Skeletal muscle satellite cell (primary cell): ENCODE results near the gene MARCHF10. TPM values are rescaled to one million over a fixed set of nuclear protein-coding genes. Genes with fewer than 3 reads are reported as not detected.

Experiments
- H3K27me3 ChIP-seq: 2 replicates; pipeline ENCODE4 v1.7.0; 2013; ENCODE audit warnings: low read length; ENCODE audit not compliant: control insufficient read depth, insufficient read depth
- H3K36me3 ChIP-seq: 2 replicates; pipeline ENCODE4 v1.7.0; 2013; ENCODE audit warnings: mild to moderate bottlenecking, control low read depth, low read length; ENCODE audit not compliant: insufficient read depth
- H3K4me1 ChIP-seq: 2 replicates; pipeline ENCODE4 v1.7.0; 2013; ENCODE audit warnings: low read length; ENCODE audit not compliant: control insufficient read depth, insufficient read depth
- H3K4me2 ChIP-seq: 2 replicates; pipeline ENCODE4 v1.7.0; 2013; ENCODE audit warnings: mild to moderate bottlenecking, low read length
- H3K4me3 ChIP-seq: 2 replicates; pipeline ENCODE4 v1.7.0; 2013; ENCODE audit warnings: low read length
- H3K9ac ChIP-seq: 2 replicates; pipeline ENCODE4 v1.7.0; 2013; ENCODE audit warnings: mild to moderate bottlenecking, low read depth, low read length, moderate library complexity
- H3K9me3 ChIP-seq: replicated peaks from 2 replicates; pipeline ENCODE4 v1.7.0; 2013; ENCODE audit warnings: mild to moderate bottlenecking, control low read depth, low read length
- small RNA-seq: library from RNA; depleted of rRNA; stranded (forward); fragments of <200 nt; gene quantifications from one replicate; pipeline ENCODE3, GENCODE V24; 2012

MARCHF10 gene

DNA sequence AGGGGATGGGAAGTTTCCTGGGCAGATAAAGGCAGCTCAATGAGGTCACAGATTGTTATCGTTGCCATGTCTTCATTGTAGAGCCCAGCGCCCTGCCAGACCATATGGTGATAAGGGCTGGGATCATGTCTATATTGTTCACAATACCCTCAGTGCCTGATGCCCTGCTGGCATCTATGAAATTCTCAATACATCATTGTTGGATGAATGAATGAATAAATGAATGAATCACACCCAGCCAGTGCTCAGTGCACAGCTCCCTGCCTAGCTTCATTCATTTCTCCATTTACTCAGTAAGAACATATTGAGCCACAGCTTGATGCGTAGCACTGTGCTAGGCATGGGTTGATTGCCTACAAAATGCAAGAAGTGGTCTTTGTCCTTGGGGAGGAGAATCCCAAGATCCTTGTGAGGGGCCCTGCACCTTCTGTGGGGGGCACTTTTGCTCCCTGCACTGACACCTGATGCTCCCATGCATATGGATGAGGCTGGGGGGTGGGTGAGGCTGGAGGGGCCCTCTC lies 150.9 kb downstream of the MARCHF10 start:
- peaks cover 32% of the 10 kb centered on the region for H3K4me1 ChIP-seq
- H3K4me2 ChIP-seq: no peak overlapping the region
- peaks cover 5% of the 10 kb centered on the region for H3K9me3 ChIP-seq

DNA sequence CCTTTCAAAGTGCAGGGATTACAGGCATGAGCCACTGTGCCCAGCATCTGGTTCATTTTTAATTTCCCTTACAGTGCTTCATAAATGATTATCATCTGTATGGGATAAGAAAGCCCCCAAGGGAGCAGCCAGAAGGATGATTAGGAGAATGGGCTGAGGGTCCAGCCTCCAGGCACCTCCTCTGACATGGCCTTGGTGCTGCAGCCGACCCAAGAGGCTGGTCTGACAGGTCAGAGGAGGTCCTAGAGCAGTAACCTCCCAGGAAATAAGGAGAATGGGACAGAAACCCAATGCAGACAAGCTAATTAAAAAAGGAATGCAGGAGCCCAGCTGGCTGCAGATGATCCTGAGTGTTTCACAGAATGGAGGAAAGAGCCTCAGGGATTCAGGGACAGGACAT lies 151.7 kb downstream of the MARCHF10 start:
- H3K27me3 ChIP-seq: no peaks in the 10 kb centered on the region
- no peak overlapping the region for H3K9ac ChIP-seq
- H3K4me1 ChIP-seq: peaks cover 40% of the 10 kb centered on the region
- peaks cover 5% of the 10 kb centered on the region for H3K9me3 ChIP-seq
- peaks cover 41% of the 10 kb centered on the region for H3K36me3 ChIP-seq
- no peak overlapping the region for H3K4me3 ChIP-seq
- no peak overlapping the region for H3K4me2 ChIP-seq

More for the DNA sequence above, 150.9 kb downstream of the MARCHF10 start:
- Histone ChIP-seq H3K27me3 (no peaks in the 10 kb centered on the region), H3K4me3 (no peak overlapping the region), H3K9ac (no peak overlapping the region), H3K36me3 (peaks cover 41% of the 10 kb centered on the region)

DNA sequence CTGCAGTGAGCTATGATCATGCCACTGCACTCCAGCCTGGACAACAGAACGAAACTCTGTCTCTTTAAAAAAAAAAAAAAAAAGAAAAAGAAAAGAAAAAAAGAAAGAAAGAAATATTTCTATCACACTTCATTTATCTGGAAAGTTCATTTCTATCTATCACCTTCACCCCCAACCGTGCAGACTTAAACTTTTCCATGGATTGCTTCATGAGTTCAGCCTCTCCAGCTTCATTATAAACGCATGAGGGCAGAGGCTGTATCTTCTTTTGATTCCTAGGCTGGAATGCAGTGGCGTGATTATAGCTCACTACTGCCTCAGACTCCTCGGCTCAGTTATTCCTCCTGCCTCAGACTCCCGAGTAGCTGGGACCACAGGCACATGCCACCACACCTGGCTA lies 152.5 kb downstream of the MARCHF10 start:
- Histone ChIP-seq H3K4me1 (peaks cover 48% of the 10 kb centered on the region), H3K9ac (no peak overlapping the region), H3K4me2 (no peak overlapping the region), H3K9me3 (no peaks in the 10 kb centered on the region), H3K36me3 (peaks cover 38% of the 10 kb centered on the region), H3K4me3 (no peak overlapping the region), H3K27me3 (no peaks in the 10 kb centered on the region)

DNA sequence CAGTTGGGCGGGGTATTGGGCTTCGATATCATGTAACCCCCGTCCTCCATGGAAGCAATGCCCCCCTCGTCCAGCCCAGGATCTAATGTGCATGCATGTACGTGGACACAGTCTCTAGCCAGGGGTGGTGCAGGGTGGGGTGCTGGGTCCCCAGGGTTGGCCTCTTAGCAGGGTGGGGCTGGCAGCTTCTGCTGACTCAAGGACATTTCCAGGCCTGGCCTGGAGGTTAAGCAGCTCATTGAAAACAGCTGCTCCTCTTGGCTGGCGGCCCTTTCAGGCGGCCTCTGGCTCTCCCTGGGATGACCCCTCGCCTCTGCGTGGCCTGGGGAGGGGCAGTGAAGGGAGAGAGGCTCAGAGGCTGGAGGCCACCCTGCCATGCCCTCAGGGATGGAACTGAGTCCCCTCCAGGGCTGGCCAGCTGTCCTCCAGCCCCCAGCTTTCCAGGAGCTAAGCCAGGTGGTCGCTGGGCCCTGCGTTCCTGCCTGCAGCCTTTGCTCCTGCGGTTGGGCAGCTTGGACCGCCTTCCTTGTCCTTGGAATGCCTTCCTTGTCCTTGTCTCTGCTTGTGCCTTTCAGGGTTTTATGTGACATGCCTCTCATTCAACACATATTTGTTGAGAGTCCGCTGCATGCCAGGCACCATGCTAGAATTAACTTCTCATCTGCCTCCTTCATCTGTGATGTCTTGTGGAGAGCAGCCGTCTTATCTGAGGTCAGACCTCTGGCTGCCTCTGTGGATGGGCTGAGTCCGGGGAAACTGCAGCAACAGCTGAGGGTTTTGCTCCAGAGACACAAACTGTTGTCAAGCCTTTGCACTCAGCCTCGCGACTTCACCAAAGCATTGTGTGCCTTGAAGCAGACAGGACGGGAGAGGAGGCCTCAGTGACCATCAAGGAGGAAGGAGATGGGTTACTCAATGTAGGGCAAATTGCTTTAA lies 154.0 kb downstream of the MARCHF10 start:
- peaks cover 54% of the 10 kb centered on the region for H3K4me1 ChIP-seq
- peaks cover 28% of the 10 kb centered on the region for H3K36me3 ChIP-seq
- H3K4me2 ChIP-seq: peak overlapping the region; percentile 86
- H3K9me3 ChIP-seq: no peaks in the 10 kb centered on the region
- peak overlapping the region; percentile 53 for H3K4me3 ChIP-seq
- peak overlapping the region; percentile 77 for H3K9ac ChIP-seq
- no peaks in the 10 kb centered on the region for H3K27me3 ChIP-seq

DNA sequence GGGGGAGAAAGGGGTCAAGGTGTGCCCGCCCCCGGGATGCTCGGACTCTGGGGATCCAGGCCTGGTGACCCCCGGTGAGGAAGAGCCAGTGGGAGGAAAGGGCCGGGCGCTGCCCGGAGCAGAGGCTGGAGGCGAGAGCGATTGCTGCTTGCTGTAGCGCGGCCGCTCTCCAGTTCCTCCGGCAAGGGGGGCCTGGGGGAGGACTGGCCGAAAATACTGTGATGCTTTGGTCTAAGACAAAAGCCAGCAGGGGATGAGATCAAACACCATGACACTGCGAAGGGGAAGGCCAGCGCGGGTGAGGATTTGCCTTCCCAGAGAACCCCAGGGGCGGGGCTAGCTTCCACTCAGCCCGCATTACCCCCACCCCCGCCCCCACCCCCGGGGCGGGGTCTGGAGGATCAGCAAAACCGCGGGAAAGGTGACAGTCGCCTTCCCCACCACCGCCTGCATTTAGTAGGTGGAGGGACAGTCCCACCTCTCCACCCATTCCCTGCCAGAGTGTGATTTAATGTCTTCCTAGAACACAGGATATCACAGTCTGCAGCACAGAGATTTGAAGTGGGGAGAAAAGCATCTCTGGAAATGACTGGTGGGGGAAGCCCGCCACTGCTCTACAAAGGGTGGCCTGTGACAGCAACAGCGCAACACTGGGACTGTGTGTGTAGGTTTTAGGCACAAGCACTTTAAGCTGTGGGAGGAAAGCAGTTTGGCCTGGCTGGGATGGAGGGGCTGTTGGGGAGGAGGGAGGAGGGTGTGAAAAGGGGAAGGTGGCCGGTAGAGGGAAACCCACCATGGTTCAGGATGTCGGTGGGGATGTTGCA lies 154.9 kb downstream of the MARCHF10 start:
- no peaks in the 10 kb centered on the region for H3K9me3 ChIP-seq
- H3K4me1 ChIP-seq: peaks cover 62% of the 10 kb centered on the region
- peak overlapping the region; percentile 77 for H3K9ac ChIP-seq
- no peaks in the 10 kb centered on the region for H3K27me3 ChIP-seq
- H3K4me3 ChIP-seq: peak overlapping the region; percentile 62
- peak overlapping the region; percentile 86 for H3K4me2 ChIP-seq
- H3K36me3 ChIP-seq: peaks cover 23% of the 10 kb centered on the region

DNA sequence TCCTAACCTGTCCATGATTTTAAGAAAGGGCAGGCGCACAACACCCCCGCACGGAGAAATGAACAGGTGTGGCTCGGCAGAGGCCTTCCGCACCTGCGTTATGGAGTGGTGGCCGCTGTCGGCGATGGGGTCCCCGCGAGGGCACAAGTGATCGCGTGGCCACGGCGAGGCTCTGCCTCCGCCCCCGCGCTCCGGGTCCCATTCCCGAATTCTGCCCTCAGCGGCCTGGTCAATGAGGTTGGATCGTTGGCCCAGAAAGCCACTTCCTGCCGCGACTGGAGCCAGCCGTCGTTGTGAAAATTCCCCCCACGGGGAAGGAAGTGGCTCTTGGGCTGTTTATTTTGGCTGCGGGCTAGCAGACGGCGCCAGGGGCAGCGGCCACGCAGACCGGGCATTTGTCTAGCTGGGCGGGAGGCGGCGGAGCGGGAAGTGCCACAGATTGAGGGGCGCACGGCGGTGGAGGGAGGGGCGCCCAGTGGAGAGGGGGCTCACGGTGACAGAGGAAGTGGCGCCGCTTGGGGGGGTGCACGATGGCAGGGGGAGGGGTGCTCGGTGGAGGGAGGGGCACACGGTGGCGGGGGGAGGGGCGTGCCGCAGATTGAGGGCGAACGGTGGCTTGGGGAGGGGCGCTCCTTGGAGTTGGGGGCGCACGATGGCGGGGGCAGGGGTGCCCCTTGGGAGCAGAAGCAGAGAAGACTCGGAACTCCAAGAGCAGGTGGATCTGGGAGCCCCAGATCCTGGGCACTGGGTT lies 155.7 kb downstream of the MARCHF10 start:
- Histone ChIP-seq H3K27me3 (no peaks in the 10 kb centered on the region), H3K9ac (peak overlapping the region; percentile 77), H3K36me3 (peaks cover 18% of the 10 kb centered on the region), H3K4me3 (peak overlapping the region; percentile 62), H3K9me3 (no peaks in the 10 kb centered on the region), H3K4me2 (peak overlapping the region; percentile 86), H3K4me1 (peaks cover 65% of the 10 kb centered on the region)

Small RNA genes within 50 kb of the gene (small RNA-seq; reads per million reads assigned to genes)
- not detected for gene RF00019
- gene RNU6-446P: not detected
